Smooth muscle cell (in vitro differentiated cells): ENCODE measurements around the gene HMOX1. TPM values are rescaled to one million over a fixed set of nuclear protein-coding genes. Genes with fewer than 3 reads are reported as not detected.

ENCODE experiments used
- DNase-seq: peaks from one replicate; lab custom pipeline; 2025; ENCODE audit not compliant: unreplicated experiment; lab: John Stamatoyannopoulos, UW
- H2AFZ ChIP-seq: fragments of 200-600 bp; sonication (generic); 2 replicates; pipeline ENCODE4 v1.6.0; 2016; ENCODE audit warnings: antibody characterized with exemption, low read depth, mild to moderate bottlenecking
- H3F3A ChIP-seq: fragments of 200-600 bp; sonication (generic); 2 replicates; pipeline ENCODE4 v1.6.0; 2017; ENCODE audit warnings: antibody characterized with exemption, low read depth
- H3K27ac ChIP-seq: fragments of 200-600 bp; sonication (generic); 2 replicates; pipeline ENCODE4 v1.5.1; 2016; ENCODE audit warnings: low read depth, mild to moderate bottlenecking
- H3K27me3 ChIP-seq: fragments of 200-600 bp; sonication (generic); 2 replicates; pipeline ENCODE4 v1.6.1; 2016; ENCODE audit warnings: low read depth, mild to moderate bottlenecking
- H3K36me3 ChIP-seq: fragments of 200-600 bp; sonication (generic); 2 replicates; pipeline ENCODE4 v1.5.1; 2016; ENCODE audit warnings: low read depth
- H3K4me1 ChIP-seq: fragments of 200-600 bp; sonication (generic); 2 replicates; pipeline ENCODE4 v1.5.1; 2016; ENCODE audit warnings: low read depth
- H3K4me2 ChIP-seq: fragments of 200-600 bp; sonication (generic); 2 replicates; pipeline ENCODE4 v1.6.0; 2016; ENCODE audit warnings: mild to moderate bottlenecking
- H3K4me3 ChIP-seq: fragments of 200-600 bp; sonication (generic); 2 replicates; pipeline ENCODE4 v1.5.1; 2016; ENCODE audit warnings: mild to moderate bottlenecking
- H3K79me2 ChIP-seq: fragments of 200-600 bp; sonication (generic); 2 replicates; pipeline ENCODE4 v1.6.0; 2016; ENCODE audit warnings: low read depth, mild to moderate bottlenecking
- H3K9ac ChIP-seq: fragments of 200-600 bp; sonication (generic); 2 replicates; pipeline ENCODE4 v1.6.0; 2016; ENCODE audit warnings: low read depth
- H3K9me3 ChIP-seq: fragments of 200-600 bp; sonication (generic); replicated peaks from 2 replicates; pipeline ENCODE4 v1.5.1; 2016; ENCODE audit warnings: low read depth
- H4K20me1 ChIP-seq: fragments of 200-600 bp; sonication (generic); 2 replicates; pipeline ENCODE4 v1.6.0; 2016; ENCODE audit warnings: low read depth
- CTCF ChIP-seq: fragments of 200-600 bp; sonication (generic); IDR thresholded peaks from 2 replicates; pipeline ENCODE4 v1.5.1; 2017; ENCODE audit warnings: borderline replicate concordance, mild to moderate bottlenecking, antibody characterized with exemption; ENCODE audit not compliant: insufficient read depth, poor library complexity, severe bottlenecking
- WGBS: methylation state at CpG from one replicate; pipeline ENCODE4 v1.1.7; 2016; ENCODE audit warnings: low lambda C conversion rate; 5-methylcytosine and 5-hydroxymethylcytosine counted together
- polyA plus RNA-seq: library from polyadenylated mRNA; unstranded; fragments of >200 nt; fragmentation: Nextera tagmentation; extraction: Ambion mirVana; gene quantifications from 2 replicates; pipeline ENCODE4 v1.2.1, GENCODE V29; 2016
- total RNA-seq: library from RNA; depleted of rRNA; stranded (reverse); fragments of >200 nt; gene quantifications from 2 replicates; pipeline ENCODE4 v1.2.3, GENCODE V29; 2014

HMOX1 gene
- total and polyA plus RNA-seq, 2 experiments from 2014 or later: 7.7 to 13.7 TPM

DNA sequence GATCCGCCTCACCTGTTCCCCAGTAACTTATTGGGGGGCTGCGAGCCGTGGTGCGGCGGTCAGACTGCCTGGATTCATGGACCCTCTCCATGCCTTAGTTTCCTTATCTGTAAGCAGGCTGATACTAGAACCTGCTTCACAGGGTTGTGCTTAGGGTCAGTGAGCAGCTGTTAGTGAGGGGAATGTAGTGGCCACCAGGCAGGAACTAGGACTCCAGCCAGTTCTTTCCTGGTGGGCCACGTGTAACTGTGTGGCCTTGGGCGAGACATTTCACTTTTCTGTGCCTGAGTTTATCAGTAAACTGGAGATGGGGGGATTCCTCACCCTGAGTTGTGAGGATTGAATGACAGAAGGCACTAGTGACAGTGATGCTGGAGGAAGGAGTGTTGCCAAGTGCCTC lies 43.9 kb downstream of the HMOX1 start:
- 96% methylated on average over 7 of the region's 7 CpGs for WGBS
- H3K4me2 ChIP-seq: no peak overlapping the region
- no peak for TF ChIP-seq CTCF
- H4K20me1 ChIP-seq: no peaks in the 10 kb centered on the region
- no peak overlapping the region for H2AFZ ChIP-seq
- peaks cover 13% of the 10 kb centered on the region for H3K4me1 ChIP-seq
- H3K4me3 ChIP-seq: no peak overlapping the region
- H3K9ac ChIP-seq: no peak overlapping the region
- no peaks in the 10 kb centered on the region for H3K27me3 ChIP-seq
- H3K36me3 ChIP-seq: no peaks in the 10 kb centered on the region
- H3K9me3 ChIP-seq: no peaks in the 10 kb centered on the region
- no peak for DNase-seq
- H3F3A ChIP-seq: no peaks in the 10 kb centered on the region
- H3K27ac ChIP-seq: no peak overlapping the region
- H3K79me2 ChIP-seq: no peaks in the 10 kb centered on the region

GRCh38 chr22:35425546-35425945 lies 44.6 kb downstream of the HMOX1 start:
- no peak overlapping the region for H3K4me2 ChIP-seq
- no peak overlapping the region for H3K27ac ChIP-seq
- H2AFZ ChIP-seq: no peak overlapping the region
- no peak for TF ChIP-seq CTCF
- no peaks in the 10 kb centered on the region for H3K36me3 ChIP-seq
- no peak overlapping the region for H3K9ac ChIP-seq
- no peaks in the 10 kb centered on the region for H3K79me2 ChIP-seq
- peaks cover 13% of the 10 kb centered on the region for H3K4me1 ChIP-seq
- H3K9me3 ChIP-seq: no peaks in the 10 kb centered on the region
- no peaks in the 10 kb centered on the region for H3K27me3 ChIP-seq
- H3F3A ChIP-seq: no peaks in the 10 kb centered on the region
- H4K20me1 ChIP-seq: no peaks in the 10 kb centered on the region
- WGBS: 87% methylated on average over 7 of the region's 7 CpGs
- H3K4me3 ChIP-seq: no peak overlapping the region
- no peak for DNase-seq

DNA sequence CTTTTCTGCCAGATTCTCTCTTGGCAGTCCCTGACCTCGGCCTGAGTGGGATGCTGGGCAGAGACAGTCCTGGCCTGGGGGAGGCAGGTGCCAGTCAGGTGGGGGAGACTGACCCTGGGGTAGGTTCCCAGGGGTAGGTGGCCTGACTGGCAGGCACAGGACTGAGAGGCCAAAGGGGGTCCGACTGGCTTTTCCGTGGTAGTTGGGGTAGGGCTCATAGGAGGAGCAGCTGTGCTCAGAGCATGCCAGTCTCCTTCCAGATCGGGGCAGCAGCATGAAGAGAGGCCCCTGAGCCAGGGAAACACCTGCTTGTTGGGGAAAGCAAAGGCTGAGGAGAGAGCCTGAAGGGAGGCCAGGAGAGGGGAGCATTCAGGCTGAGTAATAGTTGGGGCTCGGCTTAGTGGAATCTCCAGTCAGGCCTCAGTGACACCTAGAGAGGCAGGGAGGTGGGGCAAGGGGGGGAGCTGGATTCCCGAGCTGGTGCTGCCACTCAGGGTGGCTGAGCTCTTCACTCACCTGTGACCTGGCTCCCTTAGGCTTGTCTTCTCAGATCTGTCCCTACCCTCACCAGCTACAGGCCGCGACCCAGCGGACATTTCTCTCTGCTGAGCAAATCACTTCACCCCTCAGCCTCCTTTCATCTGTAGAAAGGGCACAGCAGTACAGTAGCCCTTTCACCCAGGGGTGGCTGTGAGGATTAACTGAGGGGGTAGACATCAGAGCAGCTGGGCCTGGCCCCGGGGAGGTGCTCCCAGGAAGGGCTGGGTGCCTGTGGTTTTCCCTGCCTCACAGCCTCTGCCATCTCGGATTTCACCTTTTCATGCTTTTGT lies 45.3 kb downstream of the HMOX1 start:
- no peaks in the 10 kb centered on the region for H4K20me1 ChIP-seq

More for the DNA sequence above, 45.3 kb downstream of the HMOX1 start:
- Histone ChIP-seq H3K9me3 (no peaks in the 10 kb centered on the region), H3K36me3 (no peaks in the 10 kb centered on the region), H3K27me3 (no peaks in the 10 kb centered on the region), H3K4me2 (no peak overlapping the region), H3K9ac (no peak overlapping the region), H3F3A (no peaks in the 10 kb centered on the region), H3K4me1 (peaks cover 13% of the 10 kb centered on the region), H3K27ac (peak overlapping the region; percentile 25), H3K4me3 (no peak overlapping the region), H2AFZ (no peak overlapping the region), H3K79me2 (no peaks in the 10 kb centered on the region)
- 74% methylated on average over 11 of the region's 11 CpGs for WGBS
- TF ChIP-seq CTCF: no peak
- no peak for DNase-seq
